HG03442 (cell line): ENCODE data around the gene CYGB.
"Not testable (repeated sequence)": the region's sequence is repeated elsewhere in the genome, so short reads cannot be mapped to it uniquely, and the experiment has no call there.

Source experiments
- ATAC-seq: cut with Tn5 transposase; IDR thresholded peaks from one replicate; pipeline ENCODE4 v1.9.1; 2021; ENCODE audit warnings: mild to moderate bottlenecking, moderate library complexity; ENCODE audit not compliant: unreplicated experiment

The CYGB gene

GRCh38 chr17:76567634-76568432, 30.3 kb upstream of the CYGB start:
- ATAC-seq, result no peak

GRCh38 chr17:76566988-76567431, 29.5 kb upstream of the CYGB start:
- no peak for ATAC-seq

- ATAC-seq, result no peak
Measured at GRCh38 chr17:76566613-76566943, 29.1 kb upstream of the CYGB start.

GRCh38 chr17:76565728-76566612, 28.5 kb upstream of the CYGB start:
- no peak for ATAC-seq

GRCh38 chr17:76564991-76565727, 27.6 kb upstream of the CYGB start:
- not testable (repeated sequence) for ATAC-seq

GRCh38 chr17:76563359-76563758, 25.9 kb upstream of the CYGB start:
- ATAC-seq, result not testable (repeated sequence)

- no peak for ATAC-seq
Measured at GRCh38 chr17:76562734-76563148, 25.2 kb upstream of the CYGB start.

GRCh38 chr17:76561799-76562268, 24.3 kb upstream of the CYGB start:
- ATAC-seq, result no peak

GRCh38 chr17:76561332-76561731, 23.8 kb upstream of the CYGB start:
- no peak for ATAC-seq

GRCh38 chr17:76560877-76561221, 23.3 kb upstream of the CYGB start:
- no peak for ATAC-seq

GRCh38 chr17:76560036-76560876, 22.7 kb upstream of the CYGB start:
- no peak for ATAC-seq

- ATAC-seq, result not testable (repeated sequence)
Measured at GRCh38 chr17:76559460-76559859, 22.0 kb upstream of the CYGB start.

GRCh38 chr17:76558198-76559095, 20.9 kb upstream of the CYGB start:
- no peak for ATAC-seq

- peak; percentile 77 for ATAC-seq
Measured at GRCh38 chr17:76557368-76558197, 20.1 kb upstream of the CYGB start.

- ATAC-seq, result peak; percentile 26
Measured at GRCh38 chr17:76556765-76557367, 19.4 kb upstream of the CYGB start.

GRCh38 chr17:76554131-76554530, 16.6 kb upstream of the CYGB start:
- no peak for ATAC-seq

GRCh38 chr17:76553178-76553908, 15.8 kb upstream of the CYGB start:
- no peak for ATAC-seq
